ENCODE measurements around the gene SCP2. TPM values are rescaled to one million over a fixed set of nuclear protein-coding genes. Genes with fewer than 3 reads are reported as not detected.
"Not testable (repeated sequence)": the region's sequence is repeated elsewhere in the genome, so short reads cannot be mapped to it uniquely, and the experiment has no call there.

The SCP2 gene
- total RNA-seq, 1 donor from 2014 or later = 92.8 TPM

DNA sequence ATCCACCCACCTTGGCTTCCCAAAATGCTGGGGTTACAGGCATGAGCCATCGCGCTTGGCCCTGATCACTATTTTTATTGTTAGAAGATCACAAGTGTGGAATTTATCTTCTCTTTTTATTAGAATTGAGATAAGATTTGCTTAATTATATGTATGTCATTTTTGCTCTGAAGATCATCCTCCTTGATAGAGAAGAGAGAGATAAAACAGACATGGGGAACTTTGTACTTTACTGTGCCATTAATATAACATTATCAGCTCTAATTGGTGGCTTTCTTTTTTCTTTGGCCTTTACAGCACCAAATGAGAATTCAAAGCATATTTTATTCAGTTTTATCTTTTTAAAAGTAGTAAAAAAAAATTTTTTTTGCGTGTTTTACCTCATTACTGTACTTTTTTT is 46.8 kb downstream of the SCP2 start:
- DNase-seq = no peak

GRCh38 chr1:52976183-52977035 is 49.3 kb downstream of the SCP2 start:
- no peak for DNase-seq

DNA sequence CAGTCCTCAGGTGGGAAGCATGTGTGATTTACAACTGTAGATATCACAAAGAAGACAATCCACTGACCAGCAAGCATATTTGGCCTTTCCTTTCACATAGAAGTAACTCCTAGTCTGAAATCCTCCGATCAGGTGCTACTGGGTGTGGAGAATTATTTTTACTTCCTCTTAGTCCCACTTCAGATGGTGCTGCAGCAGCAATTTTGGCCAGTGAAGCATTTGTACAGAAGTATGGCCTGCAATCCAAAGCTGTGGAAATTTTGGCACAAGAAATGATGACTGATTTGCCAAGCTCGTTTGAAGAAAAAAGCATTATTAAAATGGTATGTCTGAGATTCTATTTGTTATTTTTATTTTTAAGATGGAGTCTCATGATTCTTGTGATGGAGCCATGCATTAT is 51.0 kb downstream of the SCP2 start:
- no peak for DNase-seq

DNA sequence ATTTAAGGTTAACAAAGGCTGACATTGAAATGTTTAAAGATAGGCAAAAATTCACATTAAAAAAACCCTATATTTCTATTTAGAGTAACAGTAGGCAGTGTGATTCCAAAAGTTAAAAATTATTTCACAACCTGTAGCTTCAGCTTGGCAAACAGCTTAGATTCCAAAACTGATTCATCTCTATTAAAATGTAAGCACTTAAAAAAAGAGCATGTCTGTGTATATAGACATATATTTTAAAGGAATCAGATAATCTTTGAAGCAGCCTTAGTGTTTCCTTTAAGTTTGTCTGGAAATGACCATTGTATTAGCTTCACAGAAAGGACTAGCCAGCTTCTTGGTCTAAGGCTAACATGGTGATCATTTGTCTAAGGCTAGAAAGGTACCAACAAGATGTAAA is 65.7 kb downstream of the SCP2 start:
- DNase-seq = not testable (repeated sequence)

- DNase-seq = no peak
Observed at GRCh38 chr1:52994656-52995055, 67.6 kb downstream of the SCP2 start.

DNA sequence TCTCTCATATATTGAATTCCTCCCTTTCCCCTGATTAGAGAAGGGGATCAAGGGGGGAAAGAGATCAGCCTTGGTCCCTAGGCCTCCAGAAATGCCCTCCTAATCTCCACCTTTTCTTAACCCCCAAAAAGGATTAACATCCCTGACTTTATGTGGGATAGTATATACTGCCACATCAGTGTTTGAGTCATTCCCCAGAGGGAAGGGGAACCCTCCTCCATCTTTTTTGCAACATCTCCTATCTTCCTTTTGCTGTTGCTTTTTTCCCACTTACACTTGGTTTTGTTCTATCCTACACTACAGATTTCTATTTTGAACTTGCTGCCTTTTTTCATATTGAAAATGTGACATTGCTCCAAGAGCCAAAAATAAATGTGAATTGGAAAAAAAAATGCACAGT is 69.6 kb downstream of the SCP2 start:
- DNase-seq = no peak

GRCh38 chr1:53001128-53001527 is 74.1 kb downstream of the SCP2 start:
- no peak for DNase-seq

- not testable (repeated sequence) for DNase-seq
Observed at GRCh38 chr1:53006612-53007011, 79.5 kb downstream of the SCP2 start.

GRCh38 chr1:53010247-53010646 is 83.2 kb downstream of the SCP2 start:
- not testable (repeated sequence) for DNase-seq

DNA sequence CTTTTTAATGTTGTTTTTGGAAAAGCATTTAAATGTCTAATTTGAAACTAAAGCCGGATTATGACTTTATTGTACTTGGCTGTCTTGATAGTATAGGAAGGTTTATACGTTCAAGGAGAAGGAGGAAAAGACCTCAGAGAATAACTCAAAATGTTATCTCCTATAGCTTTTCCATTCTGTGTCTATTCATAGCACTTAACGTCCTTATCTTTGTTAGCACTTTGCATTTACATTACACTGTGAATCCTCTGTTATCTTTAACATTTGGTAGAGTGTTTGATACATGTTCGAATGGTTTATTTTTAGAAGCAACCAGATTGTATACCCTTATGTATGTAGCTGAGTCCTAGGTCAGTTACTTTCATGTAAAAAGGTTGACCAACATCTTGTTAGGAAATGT is 84.1 kb downstream of the SCP2 start:
- DNase-seq = no peak

DNA sequence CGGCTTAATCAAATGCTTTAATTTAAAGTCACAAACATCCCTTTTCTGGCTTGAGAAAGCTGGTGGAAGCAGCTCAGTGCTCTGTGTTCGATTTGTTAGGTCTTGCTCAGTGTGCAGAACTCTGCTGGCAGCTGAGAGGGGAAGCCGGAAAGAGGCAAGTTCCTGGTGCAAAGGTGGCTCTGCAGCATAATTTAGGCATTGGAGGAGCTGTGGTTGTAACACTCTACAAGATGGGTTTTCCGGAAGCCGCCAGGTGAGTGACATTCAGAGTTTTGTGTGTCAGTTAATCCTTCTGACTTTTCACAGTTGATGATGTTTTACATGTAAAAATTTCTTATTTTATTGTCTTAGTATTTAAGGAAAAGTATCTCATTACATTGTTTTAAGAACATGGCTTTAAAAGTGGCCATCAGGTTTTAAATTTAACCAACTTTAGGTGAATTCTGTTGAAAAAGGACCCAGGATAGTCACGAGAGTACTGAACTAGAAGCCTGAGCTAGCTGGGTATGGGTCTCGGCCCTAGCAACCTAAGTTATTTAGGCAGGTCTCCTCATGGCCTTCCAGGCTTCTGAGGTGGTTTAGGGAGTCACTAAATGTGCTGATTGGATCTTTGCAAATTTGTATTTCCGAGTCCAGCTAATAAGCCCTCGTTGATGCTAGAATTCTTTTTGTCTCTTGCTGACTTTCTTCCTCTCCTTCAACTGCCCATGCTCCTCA is 87.9 kb downstream of the SCP2 start:
- peak; percentile 92 for DNase-seq

- DNase-seq = no peak
Observed at GRCh38 chr1:53015508-53015860, 88.4 kb downstream of the SCP2 start.

GRCh38 chr1:53016705-53017104 is 89.6 kb downstream of the SCP2 start:
- no peak for DNase-seq

GRCh38 chr1:53020588-53020987 is 93.5 kb downstream of the SCP2 start:
- no peak for DNase-seq

- no peak for DNase-seq
Observed at GRCh38 chr1:53022179-53022578, 95.1 kb downstream of the SCP2 start.

GRCh38 chr1:53023546-53023945 is 96.5 kb downstream of the SCP2 start:
- no peak for DNase-seq

DNA sequence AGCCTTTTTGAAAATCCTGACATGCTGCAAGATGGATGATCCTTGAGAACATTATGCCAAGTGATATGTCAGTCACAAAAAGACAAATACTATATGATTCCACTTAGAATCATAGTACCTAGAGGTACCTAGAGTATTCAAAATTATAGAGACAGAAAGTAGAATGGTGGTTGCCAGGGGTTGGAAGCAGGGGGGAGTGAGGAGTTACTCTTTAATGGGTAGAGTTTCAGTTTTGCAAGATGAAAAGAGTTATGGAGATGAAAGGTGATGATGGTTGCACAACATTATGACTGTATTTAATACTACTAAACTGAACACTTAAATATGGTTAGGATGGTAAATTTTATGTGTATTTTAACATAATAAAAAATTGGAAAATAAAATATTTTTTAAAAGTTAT is 97.0 kb downstream of the SCP2 start:
- DNase-seq = no peak

DNA sequence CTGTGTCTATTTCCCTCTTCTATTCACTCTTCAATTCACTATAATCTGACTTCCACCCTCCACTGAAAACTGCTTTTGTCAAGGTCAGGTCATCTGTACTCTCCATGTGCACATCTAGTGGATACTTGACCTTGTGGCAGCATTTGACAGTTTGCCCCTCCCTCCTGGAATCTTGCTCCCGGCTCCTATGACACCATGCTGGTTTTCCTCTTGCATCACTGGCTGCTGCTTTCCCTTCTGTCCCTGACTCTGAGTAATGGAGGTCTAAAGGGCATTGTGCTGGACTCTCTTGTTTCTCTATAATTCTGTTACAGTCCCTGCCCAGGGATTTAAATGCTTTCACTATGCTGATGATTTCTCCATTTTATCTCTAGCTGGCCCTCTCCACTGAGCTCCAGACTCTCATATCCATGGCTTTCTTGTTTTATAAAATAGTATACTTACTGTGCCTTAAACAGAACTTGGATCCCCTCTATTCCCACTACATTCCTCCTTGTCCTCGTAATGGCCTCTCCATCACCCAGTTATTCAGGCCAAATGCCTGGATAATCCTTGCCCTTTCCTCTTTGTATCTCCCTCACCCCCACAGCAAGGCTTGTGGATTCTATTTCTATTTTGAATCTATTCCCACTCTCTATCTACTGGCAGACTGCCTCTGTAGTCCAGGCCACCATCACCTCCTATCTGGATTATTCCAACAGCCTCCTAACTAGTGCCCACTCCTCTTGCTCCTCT is 98.1 kb downstream of the SCP2 start:
- DNase-seq = no peak

DNA sequence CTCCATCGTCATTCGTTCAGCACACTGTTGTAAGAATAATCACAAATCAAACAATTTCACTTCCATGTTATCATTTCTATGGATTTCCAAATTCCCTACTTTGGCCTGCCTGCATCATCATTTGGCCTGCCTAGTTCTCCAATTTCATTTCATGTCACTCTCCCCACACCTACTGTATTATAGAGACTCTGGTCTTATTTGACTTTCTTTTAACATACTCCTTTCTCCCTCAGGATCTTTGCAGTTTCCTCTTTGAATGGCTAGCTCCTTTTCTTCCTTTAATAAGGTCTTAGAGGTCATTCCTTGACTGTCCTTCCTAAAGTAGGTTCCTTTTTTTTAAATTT is 98.7 kb downstream of the SCP2 start:
- DNase-seq = no peak

DNA sequence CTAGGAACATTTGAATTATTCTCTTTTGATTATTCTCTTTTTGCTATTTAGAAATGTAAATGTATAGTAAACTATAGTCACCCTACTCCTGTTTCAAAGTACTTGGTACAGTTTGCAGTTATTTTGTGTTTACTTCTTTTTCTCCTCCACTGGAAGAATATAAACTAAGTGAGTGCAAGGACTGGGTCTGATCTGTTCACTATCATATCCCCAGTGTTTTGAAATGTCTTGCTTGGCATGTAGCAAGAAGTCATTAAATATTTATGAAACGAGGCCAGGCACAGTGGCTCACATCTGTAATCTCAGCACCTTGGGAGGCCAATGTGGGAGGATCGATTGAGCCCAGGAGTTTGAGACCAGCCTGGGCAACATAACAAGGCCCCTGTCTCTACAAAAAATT is 99.2 kb downstream of the SCP2 start:
- DNase-seq = no peak

- peak; percentile 7 for DNase-seq
Observed at GRCh38 chr1:53031732-53032131, 104.7 kb downstream of the SCP2 start.

DNA sequence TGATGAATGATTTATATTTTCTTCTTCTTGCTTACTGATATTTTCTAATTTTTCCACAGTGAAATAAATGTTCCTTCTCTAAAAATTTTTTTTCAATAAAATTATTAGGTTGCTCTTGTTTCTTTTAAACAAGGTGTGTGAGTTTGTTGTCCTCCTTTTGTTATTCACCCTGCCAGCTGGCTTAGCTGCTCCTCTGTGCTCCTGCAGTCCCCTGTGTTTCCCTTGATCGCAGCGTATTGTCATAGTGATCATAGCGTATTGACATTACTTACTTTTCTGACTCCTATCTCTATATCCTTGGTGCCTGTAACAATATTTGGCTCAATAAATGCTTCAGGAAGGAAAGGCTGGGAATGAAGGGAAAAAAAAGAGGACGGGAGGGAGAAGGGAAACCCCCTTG is 110.1 kb downstream of the SCP2 start:
- DNase-seq = no peak

GRCh38 chr1:53038566-53038965 is 111.5 kb downstream of the SCP2 start:
- no peak for DNase-seq

All from tongue (tissue), 2 donors.